HPDE6-E6E7 (cell line): ENCODE measurements around the gene TMEM239.
A peak's percentile ranks its signal among the peaks of the same experiment; 100 is the strongest.
"Not testable (repeated sequence)": the region's sequence is repeated elsewhere in the genome, so short reads cannot be mapped to it uniquely, and the experiment has no call there.

Experiments used
- DNase-seq: peaks from one replicate; pipeline ENCODE4 v3.0.0; 2011; ENCODE audit warnings: missing footprints; ENCODE audit errors: extremely low spot score

The TMEM239 gene

GRCh38 chr20:2820896-2821869 is 5.0 kb downstream of the TMEM239 start:
- DNase-seq, result no peak

GRCh38 chr20:2822073-2822472 is 5.9 kb downstream of the TMEM239 start:
- no peak for DNase-seq

- DNase-seq, result no peak
Measured at GRCh38 chr20:2825761-2826160, 9.6 kb downstream of the TMEM239 start.

GRCh38 chr20:2826655-2827054 is 10.5 kb downstream of the TMEM239 start:
- DNase-seq, result no peak

GRCh38 chr20:2829376-2829775 is 13.2 kb downstream of the TMEM239 start:
- DNase-seq, result no peak

GRCh38 chr20:2831206-2831605 is 15.0 kb downstream of the TMEM239 start:
- DNase-seq, result not testable (repeated sequence)

GRCh38 chr20:2833761-2834160 is 17.6 kb downstream of the TMEM239 start:
- no peak for DNase-seq

GRCh38 chr20:2834401-2835110 is 18.4 kb downstream of the TMEM239 start:
- DNase-seq, result no peak

GRCh38 chr20:2835331-2835796 is 19.2 kb downstream of the TMEM239 start:
- no peak for DNase-seq

GRCh38 chr20:2836035-2836434 is 19.9 kb downstream of the TMEM239 start:
- DNase-seq, result no peak

- no peak for DNase-seq
Measured at GRCh38 chr20:2837221-2837960, 21.2 kb downstream of the TMEM239 start.

- no peak for DNase-seq
Measured at GRCh38 chr20:2838170-2838797, 22.1 kb downstream of the TMEM239 start.

- DNase-seq, result no peak
Measured at GRCh38 chr20:2838847-2839671, 22.9 kb downstream of the TMEM239 start.

- DNase-seq, result no peak
Measured at GRCh38 chr20:2839732-2840137, 23.6 kb downstream of the TMEM239 start.

- DNase-seq, result peak; percentile 99
Measured at GRCh38 chr20:2840138-2840966, 24.2 kb downstream of the TMEM239 start, which contains the start of the genes PCED1A and VPS16. Gene PCED1A, minus strand, starts transcription at chr20:2840655. Its CDS starts 743 bp downstream, at chr20:2839912. Gene VPS16, plus strand, starts transcription at chr20:2840745. Its CDS starts 30 bp downstream, at chr20:2840775.

- DNase-seq, result peak; percentile 61
Measured at GRCh38 chr20:2840967-2841531, 24.9 kb downstream of the TMEM239 start.

GRCh38 chr20:2845607-2846006 is 29.4 kb downstream of the TMEM239 start:
- no peak for DNase-seq

- DNase-seq, result no peak
Measured at GRCh38 chr20:2846698-2847097, 30.5 kb downstream of the TMEM239 start.

- no peak for DNase-seq
Measured at GRCh38 chr20:2847802-2848201, 31.6 kb downstream of the TMEM239 start.
